PC-3 (cell line): ENCODE data around the gene ABLIM2.

Experiments used
- CTCF ChIP-seq: fragments of 300-600 bp; sonication (generic); conservative IDR thresholded peaks from 2 replicates; pipeline ENCODE4 v1.5.1; 2017; ENCODE audit warnings: antibody characterized with exemption, low read depth, mild to moderate bottlenecking, low read length
- EZH2 ChIP-seq: fragments of 300-600 bp; sonication (generic); IDR thresholded peaks from one replicate; pipeline ENCODE4 v1.6.1; 2017; ENCODE audit warnings: antibody characterized with exemption, mild to moderate bottlenecking, low read length; ENCODE audit not compliant: unreplicated experiment
- EZH2phosphoT487 ChIP-seq: fragments of 300-600 bp; sonication (generic); IDR thresholded peaks from 2 replicates; pipeline ENCODE4 v1.6.1; 2018; ENCODE audit warnings: mild to moderate bottlenecking, antibody characterized with exemption, low read length, borderline replicate concordance

DNA sequence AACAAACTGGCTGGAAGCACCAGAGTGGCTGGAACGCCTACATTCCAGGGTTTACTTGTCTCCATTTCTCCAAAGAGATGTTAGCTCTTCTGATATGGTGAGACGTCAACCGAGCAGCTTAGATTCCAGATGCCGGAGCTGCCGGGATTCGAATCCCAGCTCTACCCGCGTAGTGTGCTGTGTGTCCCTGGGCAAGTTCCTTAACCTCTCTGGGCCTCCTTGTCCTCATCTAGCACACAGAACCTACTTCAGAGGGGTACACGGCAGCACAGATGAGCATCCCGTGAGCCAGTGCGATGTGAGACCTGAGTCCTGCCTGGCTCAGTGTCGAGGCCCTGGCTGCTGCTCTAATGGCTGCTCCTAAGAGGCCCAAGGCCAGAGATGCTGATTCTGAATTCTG, 60.1 kb downstream of the ABLIM2 start:
- TF ChIP-seq EZH2 (no peak), CTCF (no peak), EZH2phosphoT487 (no peak)
